HepG2 (cell line): ENCODE measurements around the gene AUH. TPM values are rescaled to one million over a fixed set of nuclear protein-coding genes. Genes with fewer than 3 reads are reported as not detected.

Experiments used
- CHD2 ChIP-seq: IDR thresholded peaks from 2 replicates; pipeline ENCODE4 v1.6.1; 2011; ENCODE audit warnings: low read depth, low read length, improper control_type of control experiment
- FOXO1 ChIP-seq: sonication (generic); formaldehyde crosslinking; IDR thresholded peaks from 2 replicates; pipeline ENCODE4 v1.4.0; 2020; ENCODE audit warnings: missing genetic modification reagents
- GATAD1 ChIP-seq: IDR thresholded peaks from 2 replicates; pipeline ENCODE4 v1.6.1; 2016; ENCODE audit warnings: missing genetic modification reagents, missing compliant biosample characterization
- HMGA1 ChIP-seq: sonication (generic); formaldehyde crosslinking; conservative IDR thresholded peaks from 2 replicates; pipeline ENCODE4 v1.4.0; 2020; ENCODE audit warnings: missing genetic modification reagents
- HNRNPUL1 ChIP-seq: fragments of 200-400 bp; formaldehyde crosslinking; IDR thresholded peaks from 2 replicates; pipeline ENCODE4 v1.6.1; 2017; ENCODE audit warnings: low read depth, mild to moderate bottlenecking, low read length, moderate library complexity
- MZF1 ChIP-seq: sonication (generic); formaldehyde crosslinking; IDR thresholded peaks from 2 replicates; pipeline ENCODE4 v1.8.1; 2023; ENCODE audit warnings: mild to moderate bottlenecking, missing genetic modification reagents, borderline replicate concordance
- NCOA1 ChIP-seq: sonication (generic); formaldehyde crosslinking; IDR thresholded peaks from 2 replicates; pipeline ENCODE4 v1.9.0; 2021; ENCODE audit warnings: missing genetic modification reagents
- POLR2AphosphoS5 ChIP-seq: IDR thresholded peaks from 2 replicates; pipeline ENCODE4 v1.6.1; 2012; ENCODE audit warnings: low read depth, low read length
- RCOR2 ChIP-seq: IDR thresholded peaks from 2 replicates; pipeline ENCODE4 v1.6.1; 2016; ENCODE audit warnings: missing biosample characterization, missing genetic modification reagents
- WIZ ChIP-seq: sonication (generic); formaldehyde crosslinking; IDR thresholded peaks from 2 replicates; pipeline ENCODE4 v1.5.1; 2020; ENCODE audit warnings: mild to moderate bottlenecking, missing genetic modification reagents
- ZNF121 ChIP-seq: sonication (generic); formaldehyde crosslinking; IDR thresholded peaks from 2 replicates; pipeline ENCODE4 v1.5.0; 2020; ENCODE audit warnings: mild to moderate bottlenecking, missing genetic modification reagents
- ZNF432 ChIP-seq: sonication (generic); formaldehyde crosslinking; IDR thresholded peaks from 2 replicates; pipeline ENCODE4 v1.5.0; 2020; ENCODE audit warnings: missing genetic modification reagents, mild to moderate bottlenecking, borderline replicate concordance
- ZNF451 ChIP-seq: sonication (generic); formaldehyde crosslinking; IDR thresholded peaks from 2 replicates; pipeline ENCODE4 v1.5.0; 2020; ENCODE audit warnings: mild to moderate bottlenecking, missing genetic modification reagents
- ZNF7 ChIP-seq: IDR thresholded peaks from 2 replicates; pipeline ENCODE4 v1.6.1; 2016; ENCODE audit warnings: missing biosample characterization, missing genetic modification reagents
- polyA plus RNA-seq, 8 experiments: library from polyadenylated mRNA; depleted of rRNA in 3 of 8; stranded (reverse) in 7 of 8; unstranded in 1 of 8; fragments of >200 nt; fragmentation: Illumina TruSeq in 4 of 8; extraction: Trizol in 4 of 8; gene quantifications; 2 replicates each; pipeline versions ENCODE4 v1.2.1 to v1.2.3, GENCODE V29; 2011 to 2016; ENCODE audit warnings: low read depth in 4 of 8, missing spikeins in 1 of 8, mixed read lengths in 1 of 8; ENCODE audit not compliant: insufficient read depth in 1 of 8
- total RNA-seq, 5 experiments: library from RNA; depleted of rRNA; stranded (reverse); fragments of >200 nt; fragmentation: Illumina TruSeq; extraction: Trizol; gene quantifications; 2 replicates each; pipeline ENCODE4 v1.2.3, GENCODE V29; 2016; ENCODE audit warnings: low read depth in 1 of 5
- TF ChIP-seq, protein P1 (sequence below): sonication (generic); formaldehyde crosslinking; IDR thresholded peaks from 2 replicates; pipeline ENCODE4 v1.4.0; 2020; ENCODE audit warnings: mild to moderate bottlenecking, missing genetic modification reagents
- TF ChIP-seq, protein P2 (sequence below): IDR thresholded peaks from 2 replicates; pipeline ENCODE4 v1.6.1; 2016; ENCODE audit warnings: low read depth
- TF ChIP-seq, protein P3 (sequence below): sonication (generic); formaldehyde crosslinking; IDR thresholded peaks from 2 replicates; pipeline ENCODE4 v1.5.0; 2020; ENCODE audit warnings: mild to moderate bottlenecking, missing genetic modification reagents

The AUH gene
- total and polyA plus RNA-seq, 2 of the 13 experiments (the other 11 are each of a cell fraction or from before 2014, with no cell fraction given) = 25.8 to 31.9 TPM

DNA sequence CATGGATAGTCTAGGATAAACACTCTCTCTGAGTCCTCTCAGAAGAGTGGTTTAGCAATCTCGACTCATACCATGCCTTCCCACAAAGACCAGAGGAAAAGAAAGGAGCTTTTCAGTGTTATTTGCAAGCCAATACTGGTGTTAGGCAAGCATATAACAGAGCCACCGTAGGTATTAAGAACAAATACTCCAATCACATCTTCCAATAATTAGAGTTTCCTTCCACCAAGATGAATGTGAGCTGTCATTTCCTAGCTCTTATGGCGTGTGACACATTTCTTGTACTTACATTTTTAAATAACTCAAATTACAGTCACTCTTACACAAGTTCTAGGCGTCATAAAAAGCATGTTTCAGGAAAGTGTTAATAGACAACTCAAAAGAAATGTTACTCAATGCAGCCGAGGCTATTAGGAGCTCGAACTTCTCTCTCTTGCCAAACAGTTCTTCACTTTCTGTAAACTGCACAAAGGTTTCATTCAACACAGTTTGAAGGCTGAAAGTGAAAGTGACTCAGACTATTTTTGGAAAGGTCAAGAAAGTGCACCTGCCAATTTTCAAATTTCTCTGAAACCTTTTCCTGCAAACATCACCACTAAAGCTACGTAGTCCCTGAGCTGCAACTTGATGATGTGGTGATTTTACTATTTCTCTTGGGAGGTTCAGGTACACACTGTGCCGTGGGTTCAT lies 153.8 kb downstream of the AUH start (continued):
- TF ChIP-seq, protein P1, sequence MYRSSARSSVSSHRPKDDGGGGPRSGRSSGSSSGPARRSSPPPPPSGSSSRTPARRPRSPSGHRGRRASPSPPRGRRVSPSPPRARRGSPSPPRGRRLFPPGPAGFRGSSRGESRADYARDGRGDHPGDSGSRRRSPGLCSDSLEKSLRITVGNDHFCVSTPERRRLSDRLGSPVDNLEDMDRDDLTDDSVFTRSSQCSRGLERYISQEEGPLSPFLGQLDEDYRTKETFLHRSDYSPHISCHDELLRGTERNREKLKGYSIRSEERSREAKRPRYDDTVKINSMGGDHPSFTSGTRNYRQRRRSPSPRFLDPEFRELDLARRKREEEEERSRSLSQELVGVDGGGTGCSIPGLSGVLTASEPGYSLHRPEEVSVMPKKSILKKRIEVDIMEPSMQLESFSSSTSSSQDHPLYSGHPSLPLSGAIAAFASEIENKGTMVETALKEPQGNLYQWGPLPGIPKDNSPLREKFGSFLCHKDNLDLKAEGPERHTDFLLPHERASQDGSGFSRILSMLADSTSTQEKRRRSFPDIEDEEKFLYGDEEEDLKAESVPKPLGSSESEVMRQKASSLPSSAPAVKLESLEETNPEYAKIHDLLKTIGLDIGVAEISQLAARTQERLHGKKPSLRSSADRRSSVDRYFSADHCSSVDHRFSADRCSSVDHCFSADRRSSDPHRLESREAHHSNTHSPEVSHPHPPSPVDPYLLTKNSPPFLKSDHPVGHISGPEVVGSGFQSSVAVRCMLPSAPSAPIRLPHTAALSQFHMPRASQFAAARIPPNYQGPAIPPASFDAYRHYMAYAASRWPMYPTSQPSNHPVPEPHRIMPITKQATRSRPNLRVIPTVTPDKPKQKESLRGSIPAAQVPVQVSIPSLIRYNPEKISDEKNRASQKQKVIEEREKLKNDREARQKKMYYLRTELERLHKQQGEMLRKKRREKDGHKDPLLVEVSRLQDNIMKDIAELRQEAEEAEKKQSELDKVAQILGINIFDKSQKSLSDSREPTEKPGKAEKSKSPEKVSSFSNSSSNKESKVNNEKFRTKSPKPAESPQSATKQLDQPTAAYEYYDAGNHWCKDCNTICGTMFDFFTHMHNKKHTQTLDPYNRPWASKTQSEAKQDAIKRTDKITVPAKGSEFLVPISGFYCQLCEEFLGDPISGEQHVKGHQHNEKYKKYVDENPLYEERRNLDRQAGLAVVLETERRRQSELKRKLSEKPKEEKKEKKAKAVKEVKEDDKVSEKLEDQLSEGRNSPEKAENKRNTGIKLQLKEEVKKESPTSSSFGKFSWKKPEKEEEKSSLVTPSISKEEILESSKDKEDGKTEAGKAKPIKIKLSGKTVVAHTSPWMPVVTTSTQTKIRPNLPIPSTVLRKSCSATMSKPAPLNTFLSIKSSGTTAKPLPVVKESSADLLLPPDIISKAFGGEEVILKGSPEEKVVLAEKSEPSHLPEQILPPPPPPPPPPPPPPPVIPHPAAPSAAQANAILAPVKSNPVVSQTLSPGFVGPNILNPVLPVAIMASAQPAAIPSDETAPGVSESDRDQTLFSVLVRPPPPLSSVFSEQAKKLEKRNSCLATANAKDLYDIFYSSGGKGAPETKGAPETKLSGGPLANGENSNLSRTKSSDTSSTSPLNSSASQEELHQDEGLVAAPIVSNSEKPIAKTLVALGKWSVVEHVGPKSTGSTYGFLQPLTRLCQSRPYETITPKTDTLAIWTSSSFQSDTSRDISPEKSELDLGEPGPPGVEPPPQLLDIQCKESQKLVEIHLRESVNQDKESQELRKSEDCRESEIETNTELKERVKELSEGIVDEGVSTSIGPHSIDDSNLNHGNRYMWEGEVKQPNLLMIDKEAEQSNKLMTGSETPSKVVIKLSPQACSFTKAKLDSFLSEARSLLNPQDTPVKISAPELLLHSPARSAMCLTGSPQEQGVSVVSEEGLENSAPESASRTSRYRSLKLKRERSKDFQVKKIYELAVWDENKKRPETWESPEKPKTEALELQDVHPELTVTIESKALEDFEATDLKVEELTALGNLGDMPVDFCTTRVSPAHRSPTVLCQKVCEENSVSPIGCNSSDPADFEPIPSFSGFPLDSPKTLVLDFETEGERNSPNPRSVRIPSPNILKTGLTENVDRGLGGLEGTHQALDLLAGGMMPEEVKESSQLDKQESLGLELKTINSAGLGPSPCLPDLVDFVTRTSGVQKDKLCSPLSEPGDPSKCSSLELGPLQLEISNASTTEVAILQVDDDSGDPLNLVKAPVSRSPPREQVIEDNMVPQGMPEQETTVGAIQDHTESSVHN (CRISPR knock-in tag) = no peak
- TF ChIP-seq MZF1 (CRISPR knock-in tag) (no peak), POLR2AphosphoS5 (no peak; the same call in 1 of the 2 replicates), WIZ (CRISPR knock-in tag) (no peak), HMGA1 (CRISPR knock-in tag) (no peak), RCOR2 (CRISPR knock-in tag) (no peak; the same call in 1 of the 2 replicates), ZNF451 (CRISPR knock-in tag) (no peak), FOXO1 (CRISPR knock-in tag) (peak; percentile 39; the same call in 1 of the 2 replicates), GATAD1 (peak; percentile 30; the same call in 1 of the 2 replicates), ZNF7 (CRISPR knock-in tag) (no peak), CHD2 (no peak), ZNF432 (CRISPR knock-in tag) (no peak), ZNF121 (no peak), NCOA1 (CRISPR knock-in tag) (no peak), HNRNPUL1 (no peak)
- TF ChIP-seq, protein P2, sequence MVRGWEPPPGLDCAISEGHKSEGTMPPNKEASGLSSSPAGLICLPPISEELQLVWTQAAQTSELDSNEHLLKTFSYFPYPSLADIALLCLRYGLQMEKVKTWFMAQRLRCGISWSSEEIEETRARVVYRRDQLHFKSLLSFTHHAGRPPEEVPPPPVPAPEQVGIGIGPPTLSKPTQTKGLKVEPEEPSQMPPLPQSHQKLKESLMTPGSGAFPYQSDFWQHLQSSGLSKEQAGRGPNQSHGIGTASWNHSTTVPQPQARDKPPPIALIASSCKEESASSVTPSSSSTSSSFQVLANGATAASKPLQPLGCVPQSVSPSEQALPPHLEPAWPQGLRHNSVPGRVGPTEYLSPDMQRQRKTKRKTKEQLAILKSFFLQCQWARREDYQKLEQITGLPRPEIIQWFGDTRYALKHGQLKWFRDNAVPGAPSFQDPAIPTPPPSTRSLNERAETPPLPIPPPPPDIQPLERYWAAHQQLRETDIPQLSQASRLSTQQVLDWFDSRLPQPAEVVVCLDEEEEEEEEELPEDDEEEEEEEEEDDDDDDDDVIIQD (CRISPR knock-in tag) = 0 out of 2 replicates have a peak, but pooled peaks have one; percentile 27
- TF ChIP-seq, protein P3, sequence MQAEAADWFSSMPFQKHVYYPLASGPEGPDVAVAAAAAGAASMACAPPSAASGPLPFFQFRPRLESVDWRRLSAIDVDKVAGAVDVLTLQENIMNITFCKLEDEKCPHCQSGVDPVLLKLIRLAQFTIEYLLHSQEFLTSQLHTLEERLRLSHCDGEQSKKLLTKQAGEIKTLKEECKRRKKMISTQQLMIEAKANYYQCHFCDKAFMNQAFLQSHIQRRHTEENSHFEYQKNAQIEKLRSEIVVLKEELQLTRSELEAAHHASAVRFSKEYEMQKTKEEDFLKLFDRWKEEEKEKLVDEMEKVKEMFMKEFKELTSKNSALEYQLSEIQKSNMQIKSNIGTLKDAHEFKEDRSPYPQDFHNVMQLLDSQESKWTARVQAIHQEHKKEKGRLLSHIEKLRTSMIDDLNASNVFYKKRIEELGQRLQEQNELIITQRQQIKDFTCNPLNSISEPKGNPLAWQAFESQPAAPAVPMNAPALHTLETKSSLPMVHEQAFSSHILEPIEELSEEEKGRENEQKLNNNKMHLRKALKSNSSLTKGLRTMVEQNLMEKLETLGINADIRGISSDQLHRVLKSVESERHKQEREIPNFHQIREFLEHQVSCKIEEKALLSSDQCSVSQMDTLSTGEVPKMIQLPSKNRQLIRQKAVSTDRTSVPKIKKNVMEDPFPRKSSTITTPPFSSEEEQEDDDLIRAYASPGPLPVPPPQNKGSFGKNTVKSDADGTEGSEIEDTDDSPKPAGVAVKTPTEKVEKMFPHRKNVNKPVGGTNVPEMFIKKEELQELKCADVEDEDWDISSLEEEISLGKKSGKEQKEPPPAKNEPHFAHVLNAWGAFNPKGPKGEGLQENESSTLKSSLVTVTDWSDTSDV (CRISPR knock-in tag) = no peak
